H4 (cell line): ENCODE data around the gene OR1F1. TPM values are rescaled to one million over a fixed set of nuclear protein-coding genes. Genes with fewer than 3 reads are reported as not detected.
"Not testable (repeated sequence)": the region's sequence is repeated elsewhere in the genome, so short reads cannot be mapped to it uniquely, and the experiment has no call there.

Source experiments
- DNase-seq: peaks from one replicate; pipeline ENCODE4 v3.0.0-alpha.2; 2015; ENCODE audit warnings: low spot score
- total RNA-seq: library from RNA; depleted of rRNA; stranded (reverse); fragments of >200 nt; shearing (Covaris generic); gene quantifications from 2 replicates; pipeline ENCODE4 v1.2.3, GENCODE V29; 2014

OR1F1 gene
- total RNA-seq, 1 experiment from 2014 or later: 0.81 TPM

GRCh38 chr16:3173892-3174617 lies 13.9 kb upstream of the OR1F1 start:
- DNase-seq: no peak

DNA sequence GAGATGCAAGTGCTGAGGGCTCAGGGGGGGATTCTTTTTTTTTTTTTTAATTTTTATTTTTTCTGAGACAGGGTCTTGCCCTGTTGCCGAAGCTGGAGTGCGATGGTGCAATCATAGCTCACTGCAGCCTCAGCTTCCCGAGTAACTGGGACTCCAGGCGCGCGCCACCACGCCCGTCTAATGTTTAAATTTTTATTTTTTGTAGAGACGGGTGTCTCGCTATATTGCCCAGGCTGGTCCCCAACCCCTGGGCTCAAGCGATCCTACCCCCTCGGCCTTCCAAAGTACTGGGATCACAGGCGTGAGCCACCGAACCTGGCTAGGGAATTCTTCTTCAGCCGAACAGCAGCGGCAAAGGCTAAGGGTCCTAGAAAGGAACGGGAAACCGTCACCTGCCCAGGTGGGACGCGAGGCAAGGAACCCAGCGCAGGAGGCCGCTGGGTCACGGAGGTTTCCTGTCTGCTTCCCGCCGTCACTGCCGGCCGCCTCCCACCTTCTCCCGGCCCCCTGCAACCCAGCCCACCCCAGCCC lies 13.3 kb upstream of the OR1F1 start:
- DNase-seq: no peak

- DNase-seq: peak; percentile 52
Observed at GRCh38 chr16:3175157-3176093, 12.6 kb upstream of the OR1F1 start.

DNA sequence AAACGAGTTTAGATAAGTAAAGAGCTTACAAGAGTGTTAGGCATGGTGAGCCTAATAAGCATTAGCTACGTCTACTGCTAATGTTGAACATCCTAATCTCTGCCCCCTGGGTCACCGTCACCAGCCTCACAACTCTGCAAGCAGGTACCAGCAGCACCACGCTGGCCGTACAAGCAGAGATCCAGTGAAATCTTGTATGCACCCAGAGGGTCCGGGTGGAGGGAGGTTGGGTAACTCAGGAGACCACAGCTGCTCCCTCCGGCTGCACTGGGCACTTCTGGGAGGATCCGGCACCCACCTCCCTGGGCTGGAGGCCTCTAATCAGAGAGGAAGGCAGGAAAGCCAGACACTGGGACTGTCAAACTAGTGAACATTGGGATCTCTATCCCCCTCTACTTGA lies 8.4 kb upstream of the OR1F1 start:
- DNase-seq: no peak

- no peak for DNase-seq
Observed at GRCh38 chr16:3180445-3180878, 7.5 kb upstream of the OR1F1 start.

DNA sequence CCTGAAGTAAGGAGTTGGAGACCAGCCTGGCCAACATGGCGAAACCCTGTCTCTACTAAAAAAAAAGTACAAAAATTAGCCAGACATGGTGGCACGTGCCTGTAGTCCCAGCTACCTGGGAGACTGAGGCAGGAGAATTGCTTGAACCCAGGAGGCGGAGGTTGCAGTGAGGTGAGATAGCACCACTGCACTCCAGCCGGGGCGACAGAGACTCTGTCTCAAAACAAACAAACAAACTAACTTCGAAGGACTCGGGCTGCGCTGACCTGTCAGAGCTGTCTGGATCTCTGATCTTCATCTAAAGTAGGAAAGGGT lies 5.8 kb upstream of the OR1F1 start:
- DNase-seq: not testable (repeated sequence)

DNA sequence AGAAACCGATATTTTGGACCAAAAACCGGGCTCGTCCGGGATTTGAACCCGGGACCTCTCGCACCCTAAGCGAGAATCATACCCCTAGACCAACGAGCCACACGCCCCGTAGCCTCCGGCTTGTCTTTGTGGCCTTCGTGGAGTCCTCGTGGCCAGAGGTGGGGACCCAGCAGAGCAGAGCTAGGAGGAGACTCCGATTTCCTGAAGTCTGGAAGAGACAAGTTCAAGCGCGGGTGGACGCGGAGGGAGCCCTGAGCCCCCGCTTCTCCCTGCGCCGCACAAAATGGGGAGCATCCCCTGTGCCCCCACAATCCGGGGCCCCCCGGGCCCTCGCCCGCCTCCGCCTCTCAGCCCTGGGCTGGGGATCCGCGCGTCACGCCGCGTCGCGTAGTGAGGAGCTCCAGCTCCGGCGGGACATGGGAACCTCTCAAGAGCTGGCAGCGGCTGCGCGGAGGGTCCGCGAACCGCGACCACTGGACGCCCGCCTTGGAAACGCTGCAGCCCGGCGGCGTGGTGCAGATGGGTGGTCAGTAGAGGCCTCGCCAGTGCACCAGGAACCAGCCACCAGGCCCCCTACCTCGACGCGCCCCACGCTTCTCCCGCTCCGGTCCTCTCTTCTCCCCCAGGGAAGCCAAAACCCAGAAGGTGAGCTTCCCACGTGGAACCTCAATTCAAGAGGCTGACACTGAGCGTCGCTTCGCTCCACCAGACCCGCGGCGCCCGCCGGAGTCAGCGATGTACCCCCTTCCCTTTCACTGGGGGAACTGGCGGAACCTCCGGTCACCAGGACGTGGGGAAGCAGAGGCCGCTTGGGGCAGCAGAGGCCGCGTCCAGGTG lies 5.2 kb upstream of the OR1F1 start:
- DNase-seq: peak; percentile 64

DNA sequence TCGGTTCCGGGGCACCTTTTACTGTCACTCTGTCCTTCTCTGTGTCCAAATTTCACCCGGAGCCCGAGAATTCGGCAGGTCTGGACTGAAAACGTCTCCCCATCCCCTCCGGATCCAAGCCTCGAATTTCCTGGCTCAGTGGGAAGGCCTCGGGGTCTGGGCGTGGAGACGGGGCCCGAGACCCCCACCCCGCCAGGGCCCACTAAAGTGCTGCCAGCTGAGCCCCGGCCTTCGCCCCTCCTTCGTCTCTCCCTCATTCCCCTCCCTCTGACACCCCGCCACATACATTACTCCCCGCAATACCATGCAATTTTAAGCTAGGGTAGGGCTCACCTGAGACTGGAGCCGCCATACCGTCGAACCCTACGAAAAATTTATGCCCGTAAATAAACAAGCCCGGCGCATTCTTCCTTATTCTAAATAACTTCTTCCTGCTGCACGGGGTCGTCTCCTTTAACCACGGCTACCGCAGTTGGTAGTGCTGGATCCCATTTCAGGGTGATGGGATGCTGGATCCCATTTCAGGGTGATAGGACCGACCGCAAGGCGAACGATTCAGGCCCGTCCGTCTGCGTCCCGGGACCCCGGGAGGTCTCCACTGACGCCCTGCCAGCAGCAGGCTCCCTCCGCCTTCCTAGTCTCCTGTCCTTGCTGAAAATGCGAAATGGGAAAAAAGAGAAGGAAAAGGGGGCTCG lies 4.4 kb upstream of the OR1F1 start:
- DNase-seq: no peak

- no peak for DNase-seq
Observed at GRCh38 chr16:3186946-3187690, 886 bp upstream of the OR1F1 start.

GRCh38 chr16:3188675-3188924 lies 596 bp downstream of the OR1F1 start:
- no peak for DNase-seq

DNA sequence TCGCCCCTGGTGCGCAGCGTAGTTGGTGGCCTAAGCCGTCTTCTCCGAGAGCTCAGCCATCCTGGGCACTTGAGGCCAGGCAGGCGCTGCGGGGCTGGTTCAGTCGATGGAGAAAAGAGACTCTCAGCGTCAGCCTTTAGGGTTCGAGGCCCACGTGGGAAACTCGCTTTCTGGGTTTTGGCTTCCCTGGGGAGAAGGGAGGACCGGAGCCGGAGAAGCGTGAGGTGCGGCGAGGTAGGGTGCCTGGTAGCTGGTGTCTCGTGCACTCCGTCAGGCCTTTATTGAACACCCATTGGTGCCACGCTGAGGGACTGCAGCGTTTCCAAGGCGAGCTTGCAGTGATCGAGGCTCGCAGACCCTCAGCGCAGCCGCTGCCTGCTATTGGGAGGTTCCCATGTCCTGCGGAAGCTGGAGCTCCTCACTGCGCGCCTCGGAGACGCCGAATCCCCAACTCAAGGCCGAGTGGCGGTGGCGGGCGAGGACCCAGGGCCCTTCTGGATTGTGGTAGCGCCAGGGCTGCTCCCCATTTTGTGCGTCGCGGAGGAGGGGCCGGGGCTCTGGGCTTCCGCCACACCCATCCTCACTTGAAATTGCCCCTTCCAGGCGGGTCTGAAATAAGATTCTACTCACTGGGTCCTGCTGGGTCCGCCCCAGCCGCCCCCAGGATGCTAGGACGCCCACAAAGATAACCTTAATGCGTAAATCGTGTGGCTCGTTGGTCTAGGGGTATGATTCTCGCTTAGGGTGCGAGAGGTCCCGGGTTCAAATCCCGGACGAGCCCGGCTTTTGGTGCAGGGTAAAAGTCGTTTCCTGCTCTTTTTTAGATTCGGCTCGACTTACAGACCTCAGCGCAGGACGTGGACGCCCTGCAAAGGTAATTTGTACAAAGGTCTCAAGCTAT lies 1.2 kb downstream of the OR1F1 start:
- no peak for DNase-seq

DNA sequence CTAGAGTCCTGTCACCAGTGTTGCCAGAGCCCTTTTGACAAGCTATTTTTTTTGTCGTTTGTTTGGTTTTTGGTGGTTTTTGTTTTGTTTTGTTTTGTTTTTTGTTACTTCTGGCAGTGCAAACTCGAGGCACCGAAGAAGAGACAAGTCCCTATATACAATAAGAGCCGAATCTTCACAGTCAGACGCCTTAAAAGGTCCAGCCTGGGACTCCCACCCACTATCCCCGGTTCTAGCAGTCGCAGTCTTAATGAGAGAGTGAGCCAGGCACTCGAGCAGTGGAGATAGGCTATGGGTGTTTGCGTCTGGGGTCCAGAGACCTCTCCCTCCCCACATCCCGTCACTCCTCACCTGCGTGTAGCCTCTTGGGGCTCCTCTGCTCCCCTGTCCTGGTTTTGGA lies 1.9 kb downstream of the OR1F1 start:
- DNase-seq: no peak

- no peak for DNase-seq
Observed at GRCh38 chr16:3190949-3191353, 2.9 kb downstream of the OR1F1 start.

DNA sequence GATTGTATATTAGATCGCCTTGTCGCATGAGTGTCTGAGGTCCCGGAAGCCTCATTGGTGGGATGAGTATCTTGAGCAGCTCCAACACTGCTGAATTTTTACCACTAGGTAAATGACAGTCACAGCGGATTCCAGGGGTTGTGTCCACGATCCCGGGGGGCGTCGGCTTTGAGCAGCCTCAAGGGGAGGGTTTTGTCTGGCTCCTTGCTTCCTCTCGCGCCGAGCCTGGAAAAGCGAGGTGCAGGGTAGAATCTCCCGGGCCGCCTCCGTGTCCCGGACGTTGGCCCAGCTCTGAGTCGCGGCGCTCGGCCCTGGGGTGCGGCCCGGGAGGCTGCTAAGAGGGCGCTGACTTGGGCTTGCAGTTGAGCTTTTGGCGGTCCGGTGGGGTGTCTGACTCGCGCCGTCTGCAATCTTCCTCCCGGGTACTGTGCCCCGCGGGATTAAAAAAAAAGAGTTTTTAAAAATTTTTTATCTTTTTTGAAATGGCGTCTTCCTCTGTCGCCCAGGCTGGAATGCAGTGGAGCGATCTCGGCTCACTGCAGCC lies 4.5 kb downstream of the OR1F1 start:
- no peak for DNase-seq

DNA sequence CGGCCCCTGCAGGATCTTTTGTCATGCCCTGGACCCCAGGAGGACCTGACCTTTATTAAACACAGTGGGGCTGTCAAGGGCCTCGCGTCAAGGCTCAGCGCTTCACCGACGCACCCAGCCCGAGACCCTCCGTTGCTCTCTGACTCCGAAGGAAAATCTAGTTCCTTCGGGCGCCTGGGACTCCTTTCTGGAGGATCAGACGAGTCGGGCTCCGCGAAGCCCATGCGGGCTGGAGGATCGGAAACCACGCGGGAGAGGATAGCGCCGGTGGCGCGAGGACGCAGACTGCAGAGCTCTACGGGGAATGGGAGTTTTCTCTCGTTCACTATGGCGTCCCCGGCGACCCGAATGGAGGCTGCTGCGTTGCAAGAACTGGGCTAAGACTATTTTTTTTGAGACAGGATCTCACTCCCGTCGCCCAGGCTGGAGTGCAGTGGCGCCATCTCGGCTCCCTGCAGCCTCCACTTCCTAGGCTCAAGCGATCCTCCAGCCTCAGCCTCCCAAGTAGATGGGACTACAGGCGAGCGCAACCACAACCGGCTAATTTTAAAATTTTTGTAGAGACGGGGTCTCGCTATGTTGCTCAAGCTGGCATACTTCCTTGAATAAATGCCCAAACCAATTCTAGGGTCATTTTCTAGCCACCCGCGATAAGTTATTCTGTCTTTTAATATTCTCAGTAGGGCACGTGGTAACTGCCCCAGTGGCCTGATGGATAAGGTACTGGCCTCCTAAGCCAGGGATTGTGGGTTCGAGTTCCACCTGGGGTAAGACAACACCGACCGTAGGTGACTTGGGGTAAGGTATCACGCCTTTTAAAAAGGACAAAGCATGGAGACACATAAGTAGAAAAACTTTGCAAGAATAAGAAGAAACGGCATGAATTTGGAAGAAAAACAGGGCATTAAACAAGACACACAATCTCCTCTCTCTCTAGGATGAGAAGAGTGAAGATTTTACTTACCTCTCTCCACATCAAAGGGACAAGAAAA lies 5.5 kb downstream of the OR1F1 start:
- no peak for DNase-seq

DNA sequence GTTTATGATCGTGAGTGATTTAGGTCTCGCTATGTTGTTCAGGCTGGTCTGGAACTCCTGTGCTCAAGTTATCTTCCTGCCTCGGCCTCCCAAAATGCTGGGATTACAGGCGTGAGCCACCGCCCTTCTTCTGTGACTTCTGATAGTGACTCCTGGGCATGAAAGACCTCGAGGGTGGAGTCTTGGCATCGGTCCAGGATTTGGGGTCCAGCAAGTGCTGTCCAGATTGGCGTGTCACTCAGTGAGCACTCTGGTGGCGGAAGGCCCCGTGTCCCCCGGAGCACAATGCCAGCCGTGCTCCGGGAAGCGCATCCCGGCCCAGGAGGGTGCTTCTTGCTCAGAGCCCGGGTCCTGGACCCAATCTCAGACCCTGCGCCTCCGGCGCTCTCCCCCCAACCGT lies 6.8 kb downstream of the OR1F1 start:
- DNase-seq: no peak

GRCh38 chr16:3195975-3196374 lies 8.0 kb downstream of the OR1F1 start:
- DNase-seq: no peak

- DNase-seq: not testable (repeated sequence)
Observed at GRCh38 chr16:3197694-3198333, 9.8 kb downstream of the OR1F1 start.
